MCF 10A (cell line): ENCODE data around the gene SNX33. TPM values are rescaled to one million over a fixed set of nuclear protein-coding genes. Genes with fewer than 3 reads are reported as not detected.

ENCODE experiments used
- BruUV-seq: library from RNA; stranded (reverse); fragments of 400-500 nt; replicated peaks from 2 replicates; lab custom pipeline; 2021; lab: Mats Ljungman, UMichigan
- CTCF ChIA-PET: fragments of 300-600 bp; sonication (Branson Sonifier 250); formaldehyde crosslinking; extraction: SDS; loops from one replicate; lab custom pipeline; 2021; ENCODE audit warnings: antibody characterized with exemption, inconsistent platforms; lab: Yijun Ruan, JAX
- POLR2A ChIA-PET: fragments of 300-600, 350-650 bp; sonication (Branson Sonifier 250); formaldehyde crosslinking; extraction: SDS; loops from one replicate; lab custom pipeline; 2020; ENCODE audit warnings: antibody characterized with exemption, inconsistent platforms; lab: Yijun Ruan, JAX
- DNase-seq: peaks from one replicate; pipeline ENCODE4 v3.0.0-alpha.2; 2018; ENCODE audit not compliant: unreplicated experiment
- H3K27ac Mint-ChIP-seq: one replicate; pipeline ENCODE4 v1.8.0; 2022; ENCODE audit warnings: mild to moderate bottlenecking, low read depth, mixed read lengths; ENCODE audit not compliant: unreplicated experiment
- H3K27me3 Mint-ChIP-seq: one replicate; pipeline ENCODE4 v1.8.0; 2022; ENCODE audit warnings: mixed read lengths; ENCODE audit not compliant: insufficient read depth, unreplicated experiment
- H3K36me3 Mint-ChIP-seq: one replicate; pipeline ENCODE4 v1.8.0; 2022; ENCODE audit warnings: mild to moderate bottlenecking, moderate library complexity, mixed read lengths; ENCODE audit not compliant: insufficient read depth, unreplicated experiment
- H3K4me1 Mint-ChIP-seq: one replicate; pipeline ENCODE4 v1.8.0; 2022; ENCODE audit warnings: mixed read lengths; ENCODE audit not compliant: insufficient read depth, unreplicated experiment
- H3K4me3 Mint-ChIP-seq: one replicate; pipeline ENCODE4 v1.8.0; 2022; ENCODE audit warnings: mild to moderate bottlenecking, moderate library complexity, mixed read lengths; ENCODE audit not compliant: unreplicated experiment
- H3K9me3 Mint-ChIP-seq: one replicate; pipeline ENCODE4 v1.8.0; 2022; ENCODE audit warnings: mixed read lengths; ENCODE audit not compliant: unreplicated experiment
- intact Hi-C: fragments of 100-400 bp; cut with micrococcal nuclease; formaldehyde crosslinking; loops from 2 replicates; pipeline ENCODE4 v1.14.1; 2022
- total RNA-seq: library from RNA; stranded (reverse); gene quantifications from 2 replicates; pipeline ENCODE4 v1.2.3, GENCODE V29; 2022
- TF ChIP-seq, protein P1 (sequence below): fragments of 200-600 bp; IDR thresholded peaks from one replicate; pipeline ENCODE4 v1.8.0; 2022; ENCODE audit warnings: antibody characterized with exemption, mild to moderate bottlenecking; ENCODE audit not compliant: unreplicated experiment

Gene SNX33
- total RNA-seq, 1 experiment from 2014 or later, result 15.2 TPM

DNA sequence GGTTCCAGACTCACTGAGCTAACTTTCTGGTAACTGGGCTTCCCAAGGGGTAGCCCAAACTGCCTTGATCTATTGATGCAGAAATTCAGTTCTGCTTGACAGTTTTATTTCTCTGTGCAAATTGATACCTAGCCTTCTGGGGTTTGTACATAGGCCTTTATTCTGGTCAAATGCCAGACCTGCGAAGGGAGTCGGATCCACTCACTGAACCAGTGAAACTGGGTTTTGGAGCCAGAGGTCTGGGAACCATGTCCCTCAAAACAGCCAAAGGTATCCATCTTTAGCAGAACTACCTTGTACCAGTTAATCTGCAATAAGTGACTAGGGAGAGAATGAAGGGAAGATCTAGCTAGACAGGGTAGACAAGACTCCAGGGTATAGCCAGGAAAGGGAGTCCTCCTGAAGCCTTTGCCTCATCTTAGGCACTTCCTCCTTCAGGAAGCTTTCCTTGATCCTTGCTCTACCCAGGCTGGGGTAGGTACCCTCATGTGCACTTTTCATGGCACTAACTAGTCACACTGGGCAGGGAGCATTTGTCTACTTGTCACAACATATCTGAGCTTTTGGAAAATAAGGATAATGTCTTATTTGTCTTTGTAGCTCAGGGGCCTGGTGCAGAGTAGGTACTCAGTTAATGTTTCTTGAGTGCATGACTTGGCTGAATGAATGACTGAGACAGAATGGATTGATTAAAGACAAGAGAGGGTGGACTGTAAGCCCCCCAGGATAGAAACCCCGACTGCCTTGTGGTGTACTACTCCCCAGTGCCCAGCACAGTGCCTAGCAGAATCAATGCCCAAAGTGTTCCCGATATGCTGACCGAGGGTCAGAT is 1.4 kb upstream of the SNX33 start:
- TF ChIP-seq, protein P1, sequence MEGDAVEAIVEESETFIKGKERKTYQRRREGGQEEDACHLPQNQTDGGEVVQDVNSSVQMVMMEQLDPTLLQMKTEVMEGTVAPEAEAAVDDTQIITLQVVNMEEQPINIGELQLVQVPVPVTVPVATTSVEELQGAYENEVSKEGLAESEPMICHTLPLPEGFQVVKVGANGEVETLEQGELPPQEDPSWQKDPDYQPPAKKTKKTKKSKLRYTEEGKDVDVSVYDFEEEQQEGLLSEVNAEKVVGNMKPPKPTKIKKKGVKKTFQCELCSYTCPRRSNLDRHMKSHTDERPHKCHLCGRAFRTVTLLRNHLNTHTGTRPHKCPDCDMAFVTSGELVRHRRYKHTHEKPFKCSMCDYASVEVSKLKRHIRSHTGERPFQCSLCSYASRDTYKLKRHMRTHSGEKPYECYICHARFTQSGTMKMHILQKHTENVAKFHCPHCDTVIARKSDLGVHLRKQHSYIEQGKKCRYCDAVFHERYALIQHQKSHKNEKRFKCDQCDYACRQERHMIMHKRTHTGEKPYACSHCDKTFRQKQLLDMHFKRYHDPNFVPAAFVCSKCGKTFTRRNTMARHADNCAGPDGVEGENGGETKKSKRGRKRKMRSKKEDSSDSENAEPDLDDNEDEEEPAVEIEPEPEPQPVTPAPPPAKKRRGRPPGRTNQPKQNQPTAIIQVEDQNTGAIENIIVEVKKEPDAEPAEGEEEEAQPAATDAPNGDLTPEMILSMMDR, result no peak
- BruUV-seq, result no TSS peak
- Mint-ChIP-seq H3K4me1 (peaks cover 38% of the 10 kb centered on the region), H3K36me3 (peaks cover 23% of the 10 kb centered on the region), H3K27ac (peak overlapping the region; percentile 78), H3K9me3 (no peaks in the 10 kb centered on the region), H3K27me3 (no peaks in the 10 kb centered on the region), H3K4me3 (peak overlapping the region; percentile 87)
- intact Hi-C loops, result loop anchor here (10.0 kb wide), 1 partner anchor 72 kb away; the partner anchor contains the start of gene PTPN9
- ChIA-PET CTCF (interaction anchor here (0.7 to 2.5 kb wide), 9 partner anchors 10 to 280 kb away, joined by 3 to 15 read pairs (median 4); partner anchors contain the start of gene SNUPN), POLR2A (interaction anchor here (0.6 to 8.2 kb wide), 15 partner anchors 7 to 278 kb away, joined by 3 to 120 read pairs (median 19); partner anchors contain the start of genes IMP3, MAN2C1, PTPN9 and SIN3A)
- no peak for DNase-seq

DNA sequence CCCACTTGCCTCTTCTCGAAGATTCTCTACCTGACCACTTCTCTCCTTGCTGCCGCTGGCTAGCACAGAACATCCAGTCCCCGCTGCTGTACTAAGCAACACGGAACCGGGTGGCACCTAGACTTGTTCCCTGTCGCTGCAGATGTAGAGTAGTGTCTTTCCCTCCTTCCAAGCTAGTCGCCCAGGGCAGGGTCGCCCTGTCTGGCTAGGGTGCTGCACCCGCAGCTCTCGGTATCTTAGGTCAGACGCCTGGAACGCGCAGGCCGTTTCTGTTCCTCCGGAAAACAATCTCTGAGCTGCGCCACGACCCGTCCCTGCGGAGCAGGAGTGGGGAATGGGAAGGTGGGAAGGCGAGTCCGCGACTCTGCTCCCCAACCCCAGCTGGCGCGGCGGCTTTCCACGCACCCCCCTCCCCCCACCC is 758 bp upstream of the SNX33 start:
- TF ChIP-seq, protein P1, result no peak
- BruUV-seq, result TSS peak; percentile 67
- Mint-ChIP-seq H3K9me3 (no peaks in the 10 kb centered on the region), H3K4me1 (peaks cover 44% of the 10 kb centered on the region), H3K36me3 (peaks cover 20% of the 10 kb centered on the region), H3K27ac (peak overlapping the region; percentile 78), H3K4me3 (peak overlapping the region; percentile 87), H3K27me3 (no peaks in the 10 kb centered on the region)
- peak; percentile 25 for DNase-seq
- intact Hi-C loops, result loop anchor here (10.0 kb wide), 1 partner anchor 72 kb away; the partner anchor contains the start of gene PTPN9
- POLR2A ChIA-PET, result interaction anchor here (0.8 to 8.2 kb wide), 21 partner anchors 8 to 278 kb away, joined by 3 to 120 read pairs (median 12); partner anchors contain the start of genes IMP3, MAN2C1, PTPN9 and SIN3A
- CTCF ChIA-PET, result interaction anchor here (0.7 to 2.5 kb wide), 13 partner anchors 11 to 281 kb away, joined by 3 to 15 read pairs (median 4); partner anchors contain the start of gene SNUPN

DNA sequence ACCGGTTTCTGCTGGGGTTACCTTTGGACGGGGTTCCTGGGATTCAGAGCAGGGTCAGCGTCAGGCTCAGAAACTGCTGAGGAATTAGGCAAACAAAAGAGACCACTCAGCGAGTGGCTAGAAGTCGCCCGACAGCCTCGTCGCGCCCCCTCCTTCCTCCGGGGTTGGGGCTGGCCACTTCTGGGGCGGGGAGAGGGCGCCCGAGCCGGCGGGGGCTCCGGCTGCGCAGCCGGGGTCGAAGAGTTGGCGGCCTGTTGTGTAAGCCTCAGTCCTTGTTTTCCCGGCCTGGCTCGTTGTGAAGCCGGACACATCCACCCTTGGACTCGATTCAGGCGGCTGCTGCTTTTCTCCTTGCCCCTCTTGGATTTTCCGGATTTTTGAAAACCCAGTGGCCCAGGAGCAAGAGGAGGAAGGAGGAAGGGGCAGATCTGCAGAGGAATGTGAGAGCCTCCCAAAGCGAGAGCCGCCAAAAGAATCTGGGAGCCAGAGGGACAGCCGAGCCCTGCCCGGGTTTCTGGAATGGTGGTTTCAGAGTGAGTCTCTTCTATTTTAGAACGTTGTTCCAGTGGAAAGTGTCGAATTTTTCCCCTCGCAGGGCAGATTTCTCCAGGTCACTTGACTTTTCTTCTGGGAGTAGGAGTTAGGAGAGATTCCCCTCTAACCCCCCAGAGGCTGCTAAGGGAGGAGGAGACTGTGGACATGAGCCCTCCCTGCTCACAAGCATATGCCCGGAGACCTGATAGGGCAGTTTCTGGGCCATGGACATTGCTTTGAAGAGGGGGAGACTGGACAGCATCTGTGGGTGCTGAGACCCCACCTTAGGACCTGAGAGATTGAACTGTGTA is 666 bp downstream of the SNX33 start:
- H3K9me3 Mint-ChIP-seq, result no peaks in the 10 kb centered on the region
- peak; percentile 46 for DNase-seq
- intact Hi-C loops, result loop anchor here (2.0 to 10.0 kb wide), 2 partner anchors 34 to 74 kb away; partner anchors contain the start of gene PTPN9
- ChIA-PET POLR2A (interaction anchor here (0.7 to 8.2 kb wide), 25 partner anchors 8 to 280 kb away, joined by 3 to 120 read pairs (median 9); partner anchors contain the start of genes IMP3, MAN2C1, PTPN9 and SIN3A), CTCF (interaction anchor here (0.6 to 2.5 kb wide), 7 partner anchors 18 to 654 kb away, joined by 3 to 15 read pairs (median 4); partner anchors contain the start of gene SNUPN)
- peak overlapping the region; percentile 87 for H3K4me3 Mint-ChIP-seq
- peaks cover 28% of the 10 kb centered on the region for H3K36me3 Mint-ChIP-seq
- BruUV-seq, result TSS peak; percentile 50
- TF ChIP-seq, protein P1, result no peak
- H3K27me3 Mint-ChIP-seq, result no peaks in the 10 kb centered on the region
- H3K27ac Mint-ChIP-seq, result peak overlapping the region; percentile 54
- H3K4me1 Mint-ChIP-seq, result peaks cover 55% of the 10 kb centered on the region
